Measurements from ENCODE around the gene CENPV. TPM values are rescaled to one million over a fixed set of nuclear protein-coding genes. Genes with fewer than 3 reads are reported as not detected.
A peak's percentile ranks its signal among the peaks of the same experiment; 100 is the strongest.

Gene CENPV
- total and polyA plus RNA-seq, 2 of the 13 experiments (the other 11 are each of a cell fraction or from before 2014, with no cell fraction given): 193 to 292 TPM

DNA sequence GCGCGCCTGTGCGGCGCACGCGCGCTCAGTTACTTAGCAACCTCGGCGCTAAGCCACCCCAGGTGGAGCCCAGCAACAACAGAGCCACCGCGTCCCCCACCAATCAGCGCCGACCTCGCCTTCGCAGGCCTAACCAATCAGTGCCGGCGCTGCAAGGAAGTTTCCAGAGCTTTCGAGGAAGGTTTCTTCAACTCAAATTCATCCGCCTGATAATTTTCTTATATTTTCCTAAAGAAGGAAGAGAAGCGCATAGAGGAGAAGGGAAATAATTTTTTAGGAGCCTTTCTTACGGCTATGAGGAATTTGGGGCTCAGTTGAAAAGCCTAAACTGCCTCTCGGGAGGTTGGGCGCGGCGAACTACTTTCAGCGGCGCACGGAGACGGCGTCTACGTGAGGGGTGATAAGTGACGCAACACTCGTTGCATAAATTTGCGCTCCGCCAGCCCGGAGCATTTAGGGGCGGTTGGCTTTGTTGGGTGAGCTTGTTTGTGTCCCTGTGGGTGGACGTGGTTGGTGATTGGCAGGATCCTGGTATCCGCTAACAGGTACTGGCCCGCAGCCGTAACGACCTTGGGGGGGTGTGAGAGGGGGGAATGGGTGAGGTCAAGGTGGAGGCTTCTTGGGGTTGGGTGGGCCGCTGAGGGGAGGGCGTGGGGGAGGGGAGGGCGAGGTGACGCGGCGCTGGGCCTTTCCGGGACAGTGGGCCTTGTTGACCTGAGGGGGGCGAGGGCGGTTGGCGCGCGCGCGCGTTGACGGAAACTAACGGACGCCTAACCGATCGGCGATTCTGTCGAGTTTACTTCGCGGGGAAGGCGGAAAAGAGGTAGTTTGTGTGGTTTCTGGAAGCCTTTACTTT, 27.6 kb upstream of the CENPV start, which contains the start of gene UBB (continued):
- TF ChIP-seq ZBTB43 (CRISPR knock-in tag; conservative IDR thresholded peaks at IDR 0.05) (no peak), SALL2 (CRISPR knock-in tag; IDR thresholded peaks at IDR 0.05) (peak; percentile 73), THAP11 (CRISPR knock-in tag; IDR thresholded peaks at IDR 0.05) (peak; percentile 87), ZNF234 (CRISPR knock-in tag; conservative IDR thresholded peaks at IDR 0.05) (no peak), SRY (CRISPR knock-in tag; IDR thresholded peaks at IDR 0.05) (peak; percentile 89), SNAPC4 (CRISPR knock-in tag; IDR thresholded peaks at IDR 0.05) (peak; percentile 42), MNT (IDR thresholded peaks at IDR 0.05) (peak; percentile 55; the same call in 1 of the 2 replicates), ZNF704 (CRISPR knock-in tag; IDR thresholded peaks at IDR 0.05; ENCODE audit: borderline replicate concordance) (peak; percentile 47; the same call in 1 of the 2 replicates), RNF219 (CRISPR knock-in tag; IDR thresholded peaks at IDR 0.05) (peak; percentile 82), ZNF343 (CRISPR knock-in tag; IDR thresholded peaks at IDR 0.05) (peak; percentile 76; the same call in 1 of the 2 replicates)
- TF ChIP-seq, protein P1, sequence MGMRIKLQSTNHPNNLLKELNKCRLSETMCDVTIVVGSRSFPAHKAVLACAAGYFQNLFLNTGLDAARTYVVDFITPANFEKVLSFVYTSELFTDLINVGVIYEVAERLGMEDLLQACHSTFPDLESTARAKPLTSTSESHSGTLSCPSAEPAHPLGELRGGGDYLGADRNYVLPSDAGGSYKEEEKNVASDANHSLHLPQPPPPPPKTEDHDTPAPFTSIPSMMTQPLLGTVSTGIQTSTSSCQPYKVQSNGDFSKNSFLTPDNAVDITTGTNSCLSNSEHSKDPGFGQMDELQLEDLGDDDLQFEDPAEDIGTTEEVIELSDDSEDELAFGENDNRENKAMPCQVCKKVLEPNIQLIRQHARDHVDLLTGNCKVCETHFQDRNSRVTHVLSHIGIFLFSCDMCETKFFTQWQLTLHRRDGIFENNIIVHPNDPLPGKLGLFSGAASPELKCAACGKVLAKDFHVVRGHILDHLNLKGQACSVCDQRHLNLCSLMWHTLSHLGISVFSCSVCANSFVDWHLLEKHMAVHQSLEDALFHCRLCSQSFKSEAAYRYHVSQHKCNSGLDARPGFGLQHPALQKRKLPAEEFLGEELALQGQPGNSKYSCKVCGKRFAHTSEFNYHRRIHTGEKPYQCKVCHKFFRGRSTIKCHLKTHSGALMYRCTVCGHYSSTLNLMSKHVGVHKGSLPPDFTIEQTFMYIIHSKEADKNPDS (CRISPR knock-in tag; IDR thresholded peaks at IDR 0.05): no peak

All from HepG2 (cell line).